ENCODE results near the gene FSTL4. TPM values are rescaled to one million over a fixed set of nuclear protein-coding genes. Genes with fewer than 3 reads are reported as not detected.

The FSTL4 gene
- total and polyA plus RNA-seq, 4 donors = 0.42 TPM; not detected in 3

- WGBS, 2 donors = 82 to 83% methylated on average over 3 of the region's 3 CpGs
- Histone ChIP-seq H3K4me3 (ENCODE audit: low read length in 2 of 2) (no peak overlapping the region), H3K27ac (ENCODE audit: low read depth in 1 of 2, low read length in 2 of 2) (no peak overlapping the region), H3K4me1 (ENCODE audit: control insufficient read depth in 1 of 2, insufficient read depth in 2 of 2, low read length in 2 of 2) (no peaks in the 10 kb centered on the region), H3K36me3 (ENCODE audit: control insufficient read depth in 1 of 2, insufficient read depth in 2 of 2, low read length in 1 of 2) (no peaks in the 10 kb centered on the region), H3K9me3 (ENCODE audit: control insufficient read depth, low read length) (no peaks in the 10 kb centered on the region), H3K27me3 (ENCODE audit: control insufficient read depth in 1 of 2, insufficient read depth in 2 of 2, low read length in 1 of 2) (no peaks in the 10 kb centered on the region)
- intact Hi-C loops (cut with DNase I) = no loop called here
- ATAC-seq (ENCODE audit: low FRiP score) (no peak), DNase-seq (no peak)
Measured at GRCh38 chr5:133295520-133295919, 316.8 kb downstream of the FSTL4 start.

GRCh38 chr5:133294380-133294779 is 318.0 kb downstream of the FSTL4 start:
- H3K4me1 ChIP-seq (ENCODE audit: control insufficient read depth in 1 of 2, insufficient read depth in 2 of 2, low read length in 2 of 2) = no peaks in the 10 kb centered on the region
- H3K27me3 ChIP-seq (ENCODE audit: control insufficient read depth in 1 of 2, insufficient read depth in 2 of 2, low read length in 1 of 2) = no peaks in the 10 kb centered on the region
- WGBS, 2 donors = 78 to 80% methylated on average over 3 of the region's 3 CpGs
- no peak for DNase-seq
- H3K4me3 ChIP-seq (ENCODE audit: low read length in 2 of 2) = no peak overlapping the region
- no peak overlapping the region for H3K27ac ChIP-seq (ENCODE audit: low read depth in 1 of 2, low read length in 2 of 2)
- H3K9me3 ChIP-seq (ENCODE audit: control insufficient read depth, low read length) = no peaks in the 10 kb centered on the region
- H3K36me3 ChIP-seq (ENCODE audit: control insufficient read depth in 1 of 2, insufficient read depth in 2 of 2, low read length in 1 of 2) = no peaks in the 10 kb centered on the region
- intact Hi-C loops (cut with DNase I) = no loop called here
- no peak for ATAC-seq (ENCODE audit: low FRiP score)

- H3K27me3 ChIP-seq (ENCODE audit: control insufficient read depth in 1 of 2, insufficient read depth in 2 of 2, low read length in 1 of 2) = no peaks in the 10 kb centered on the region
- DNase-seq (no peak), ATAC-seq (ENCODE audit: low FRiP score) (no peak)
- no peak overlapping the region for H3K27ac ChIP-seq (ENCODE audit: low read depth in 1 of 2, low read length in 2 of 2)
- no peaks in the 10 kb centered on the region for H3K36me3 ChIP-seq (ENCODE audit: control insufficient read depth in 1 of 2, insufficient read depth in 2 of 2, low read length in 1 of 2)
- intact Hi-C loops (cut with DNase I) = no loop called here
- no peaks in the 10 kb centered on the region for H3K9me3 ChIP-seq (ENCODE audit: control insufficient read depth, low read length)
- 46 to 55% methylated on average over 7 of the region's 7 CpGs for WGBS, 2 donors
- H3K4me1 ChIP-seq (ENCODE audit: control insufficient read depth in 1 of 2, insufficient read depth in 2 of 2, low read length in 2 of 2) = no peaks in the 10 kb centered on the region
- no peak overlapping the region for H3K4me3 ChIP-seq (ENCODE audit: low read length in 2 of 2)
Measured at GRCh38 chr5:133293960-133294359, 318.4 kb downstream of the FSTL4 start.

GRCh38 chr5:133292300-133292699 is 320.0 kb downstream of the FSTL4 start:
- Histone ChIP-seq H3K27me3 (ENCODE audit: control insufficient read depth in 1 of 2, insufficient read depth in 2 of 2, low read length in 1 of 2) (no peaks in the 10 kb centered on the region), H3K9me3 (ENCODE audit: control insufficient read depth, low read length) (no peaks in the 10 kb centered on the region), H3K4me1 (ENCODE audit: control insufficient read depth in 1 of 2, insufficient read depth in 2 of 2, low read length in 2 of 2) (no peaks in the 10 kb centered on the region), H3K36me3 (ENCODE audit: control insufficient read depth in 1 of 2, insufficient read depth in 2 of 2, low read length in 1 of 2) (no peaks in the 10 kb centered on the region), H3K27ac (ENCODE audit: low read depth in 1 of 2, low read length in 2 of 2) (no peak overlapping the region), H3K4me3 (ENCODE audit: low read length in 2 of 2) (no peak overlapping the region)
- WGBS, 2 donors = 66 to 87% methylated on average over 2 of the region's 2 CpGs
- intact Hi-C loops (cut with DNase I) = no loop called here
- ATAC-seq (ENCODE audit: low FRiP score) (no peak), DNase-seq (no peak)

GRCh38 chr5:133291524-133291923 is 320.8 kb downstream of the FSTL4 start:
- Histone ChIP-seq H3K4me1 (ENCODE audit: control insufficient read depth in 1 of 2, insufficient read depth in 2 of 2, low read length in 2 of 2) (no peaks in the 10 kb centered on the region), H3K27ac (ENCODE audit: low read depth in 1 of 2, low read length in 2 of 2) (no peak overlapping the region), H3K9me3 (ENCODE audit: control insufficient read depth, low read length) (no peaks in the 10 kb centered on the region), H3K4me3 (ENCODE audit: low read length in 2 of 2) (no peak overlapping the region), H3K27me3 (ENCODE audit: control insufficient read depth in 1 of 2, insufficient read depth in 2 of 2, low read length in 1 of 2) (no peaks in the 10 kb centered on the region), H3K36me3 (ENCODE audit: control insufficient read depth in 1 of 2, insufficient read depth in 2 of 2, low read length in 1 of 2) (no peaks in the 10 kb centered on the region)
- DNase-seq (no peak), ATAC-seq (ENCODE audit: low FRiP score) (no peak)
- 94 to 96% methylated on average over 4 of the region's 4 CpGs for WGBS, 2 donors
- intact Hi-C loops (cut with DNase I) = no loop called here

GRCh38 chr5:133290669-133291240 is 321.6 kb downstream of the FSTL4 start:
- ATAC-seq (ENCODE audit: low FRiP score) = no peak
- WGBS, 2 donors = 84 to 88% methylated on average over 17 of the region's 17 CpGs
- intact Hi-C loops (cut with DNase I) = no loop called here

GRCh38 chr5:133289686-133290367 is 322.5 kb downstream of the FSTL4 start:
- intact Hi-C loops (cut with DNase I) = loop anchor here (5.0 to 10.0 kb wide), 2 partner anchors 175 to 178 kb away; no protein-coding TSS in a partner anchor
- Histone ChIP-seq H3K27me3 (ENCODE audit: control insufficient read depth in 1 of 2, insufficient read depth in 2 of 2, low read length in 1 of 2) (no peaks in the 10 kb centered on the region), H3K27ac (ENCODE audit: low read depth in 1 of 2, low read length in 2 of 2) (no peak overlapping the region), H3K36me3 (ENCODE audit: control insufficient read depth in 1 of 2, insufficient read depth in 2 of 2, low read length in 1 of 2) (no peaks in the 10 kb centered on the region), H3K4me1 (ENCODE audit: control insufficient read depth in 1 of 2, insufficient read depth in 2 of 2, low read length in 2 of 2) (no peaks in the 10 kb centered on the region), H3K4me3 (ENCODE audit: low read length in 2 of 2) (no peak overlapping the region), H3K9me3 (ENCODE audit: control insufficient read depth, low read length) (no peaks in the 10 kb centered on the region)
- WGBS, 2 donors = 56 to 76% methylated on average over 9 of the region's 9 CpGs
- DNase-seq (no peak), ATAC-seq (ENCODE audit: low FRiP score) (no peak)

More at GRCh38 chr5:133290669-133291240, 321.6 kb downstream of the FSTL4 start:
- no peaks in the 10 kb centered on the region for H3K4me1 ChIP-seq (ENCODE audit: control insufficient read depth in 1 of 2, insufficient read depth in 2 of 2, low read length in 2 of 2)
- no peaks in the 10 kb centered on the region for H3K27me3 ChIP-seq (ENCODE audit: control insufficient read depth in 1 of 2, insufficient read depth in 2 of 2, low read length in 1 of 2)
- H3K4me3 ChIP-seq (ENCODE audit: low read length in 2 of 2) = no peak overlapping the region
- no peak for DNase-seq
- no peaks in the 10 kb centered on the region for H3K36me3 ChIP-seq (ENCODE audit: control insufficient read depth in 1 of 2, insufficient read depth in 2 of 2, low read length in 1 of 2)
- H3K27ac ChIP-seq (ENCODE audit: low read depth in 1 of 2, low read length in 2 of 2) = no peak overlapping the region
- no peaks in the 10 kb centered on the region for H3K9me3 ChIP-seq (ENCODE audit: control insufficient read depth, low read length)

- H3K27ac ChIP-seq (ENCODE audit: low read depth in 1 of 2, low read length in 2 of 2) = no peak overlapping the region
- H3K4me3 ChIP-seq (ENCODE audit: low read length in 2 of 2) = no peak overlapping the region
- no peaks in the 10 kb centered on the region for H3K36me3 ChIP-seq (ENCODE audit: control insufficient read depth in 1 of 2, insufficient read depth in 2 of 2, low read length in 1 of 2)
- intact Hi-C loops (cut with DNase I) = loop anchor here (5.0 to 10.0 kb wide), 2 partner anchors 173 to 175 kb away; no protein-coding TSS in a partner anchor
- 73 to 76% methylated on average over 3 of the region's 3 CpGs for WGBS, 2 donors
- peak; percentile 47 for ATAC-seq (ENCODE audit: low FRiP score)
- peak in 1 of 2 donors; percentile 79 for DNase-seq
- H3K27me3 ChIP-seq (ENCODE audit: control insufficient read depth in 1 of 2, insufficient read depth in 2 of 2, low read length in 1 of 2) = no peaks in the 10 kb centered on the region
- H3K9me3 ChIP-seq (ENCODE audit: control insufficient read depth, low read length) = no peaks in the 10 kb centered on the region
- H3K4me1 ChIP-seq (ENCODE audit: control insufficient read depth in 1 of 2, insufficient read depth in 2 of 2, low read length in 2 of 2) = no peaks in the 10 kb centered on the region
Measured at GRCh38 chr5:133287500-133287899, 324.8 kb downstream of the FSTL4 start.

GRCh38 chr5:133286483-133286882 is 325.9 kb downstream of the FSTL4 start:
- no peaks in the 10 kb centered on the region for H3K9me3 ChIP-seq (ENCODE audit: control insufficient read depth, low read length)
- no peak for ATAC-seq (ENCODE audit: low FRiP score)
- no peak for DNase-seq
- no peak overlapping the region for H3K4me3 ChIP-seq (ENCODE audit: low read length in 2 of 2)
- no peak overlapping the region for H3K27ac ChIP-seq (ENCODE audit: low read depth in 1 of 2, low read length in 2 of 2)
- H3K36me3 ChIP-seq (ENCODE audit: control insufficient read depth in 1 of 2, insufficient read depth in 2 of 2, low read length in 1 of 2) = no peaks in the 10 kb centered on the region
- H3K27me3 ChIP-seq (ENCODE audit: control insufficient read depth in 1 of 2, insufficient read depth in 2 of 2, low read length in 1 of 2) = no peaks in the 10 kb centered on the region
- intact Hi-C loops (cut with DNase I) = loop anchor here (5.0 to 10.0 kb wide), 2 partner anchors 172 to 174 kb away; no protein-coding TSS in a partner anchor
- 92 to 97% methylated on average over 3 of the region's 3 CpGs for WGBS, 2 donors
- no peaks in the 10 kb centered on the region for H3K4me1 ChIP-seq (ENCODE audit: control insufficient read depth in 1 of 2, insufficient read depth in 2 of 2, low read length in 2 of 2)
